K562 (cell line): ENCODE measurements around the gene CTSG. TPM values are rescaled to one million over a fixed set of nuclear protein-coding genes. Genes with fewer than 3 reads are reported as not detected.

Experiments
- ATAC-seq: fragments of 200-7000 bp; cut with Tn5 transposase; 3 replicates; pipeline ENCODE4 v1.9.1; 2020; ENCODE audit warnings: moderate library complexity
- BruUV-seq: library from RNA; stranded (reverse); fragments of 400-500 nt; replicated peaks from 2 replicates; lab custom pipeline; 2021; lab: Mats Ljungman, UMichigan
- CTCF ChIA-PET: fragments of 300-600 bp; formaldehyde crosslinking; extraction: SDS; loops from one replicate; lab custom pipeline; 2021; ENCODE audit warnings: low intra/inter-chr PET ratio; lab: Yijun Ruan, JAX
- POLR2A ChIA-PET: fragments of 300-600, 350-650 bp; sonication (Branson Sonifier 250); formaldehyde crosslinking; extraction: SDS; loops from one replicate; lab custom pipeline; 2021; ENCODE audit warnings: antibody characterized with exemption, inconsistent platforms; lab: Yijun Ruan, JAX
- DNase-seq, 4 experiments: peaks; one replicate each; pipeline versions ENCODE4 v3.0.0 to v3.0.0-alpha.2; 2011 to 2018; ENCODE audit warnings: low spot score in 3 of 4, mixed read lengths in 3 of 4; ENCODE audit errors: extremely low read depth in 1 of 4
- FAIRE-seq: peaks from 2 replicates; lab custom pipeline; 2011; peaks lifted over from hg19 to GRCh38; lab: Jason Lieb, UNC
- H2AFZ ChIP-seq: 2 replicates; pipeline ENCODE4 v1.6.0; 2011; ENCODE audit warnings: low read depth, low read length, control low read depth, inconsistent platforms
- H3K27ac ChIP-seq: fragments of 200-600 bp; 3 replicates; pipeline ENCODE4 v1.8.0; 2011; ENCODE audit warnings: low read depth, mild to moderate bottlenecking, control low read depth, inconsistent platforms, low read length, moderate library complexity, mixed read lengths; ENCODE audit errors: extremely low read depth
- H3K27me3 ChIP-seq, 2 experiments: fragments of 300-600 bp in 1 of 2; 2 replicates in 1 of 2; 3 replicates in 1 of 2; pipeline versions ENCODE4 v1.6.0 to v1.8.0; 2011; ENCODE audit warnings: inconsistent platforms in 2 of 2, low read length in 2 of 2, mild to moderate bottlenecking in 1 of 2, mixed read lengths in 1 of 2, moderate library complexity in 1 of 2; ENCODE audit not compliant: control insufficient read depth in 2 of 2, insufficient read depth in 2 of 2
- H3K36me3 ChIP-seq: fragments of 300-600 bp; 3 replicates; pipeline ENCODE4 v1.8.0; 2011; ENCODE audit warnings: mild to moderate bottlenecking, low read length, inconsistent platforms; ENCODE audit not compliant: control insufficient read depth, insufficient read depth
- H3K4me1 ChIP-seq, 2 experiments: fragments of 200-600 bp in 1 of 2; replicated peaks in 1 of 2; 2 replicates in 1 of 2; 3 replicates in 1 of 2; pipeline versions ENCODE4 v1.5.1 to v1.8.0; 2011; ENCODE audit warnings: inconsistent platforms in 2 of 2, low read length in 2 of 2, mild to moderate bottlenecking in 1 of 2, mixed read lengths in 1 of 2, moderate library complexity in 1 of 2; ENCODE audit not compliant: control insufficient read depth in 2 of 2, insufficient read depth in 2 of 2
- H3K4me2 ChIP-seq: 2 replicates; pipeline ENCODE4 v1.6.1; 2011; ENCODE audit warnings: low read length, control low read depth, inconsistent platforms, mixed read lengths; ENCODE audit not compliant: insufficient read depth
- H3K4me3 ChIP-seq: fragments of 200-600 bp; sonication (generic), shearing (Covaris generic); 2 replicates; pipeline ENCODE4 v1.5.1; 2016; ENCODE audit warnings: control low read depth, inconsistent platforms
- H3K79me2 ChIP-seq: fragments of 200-600 bp; 3 replicates; pipeline ENCODE4 v1.8.0; 2011; ENCODE audit warnings: low read length, inconsistent platforms; ENCODE audit not compliant: control insufficient read depth, insufficient read depth
- H3K9ac ChIP-seq, 2 experiments: 2 replicates each; pipeline versions ENCODE4 v1.6.0 to v1.6.1; 2011; ENCODE audit warnings: low read depth in 2 of 2, low read length in 2 of 2, control low read depth in 1 of 2, inconsistent platforms in 1 of 2, mild to moderate bottlenecking in 1 of 2, mixed read lengths in 1 of 2; ENCODE audit not compliant: insufficient read depth in 1 of 2
- H3K9me1 ChIP-seq: one replicate; pipeline ENCODE4 v1.6.0; 2011; ENCODE audit warnings: inconsistent platforms, mild to moderate bottlenecking, low read length, moderate library complexity; ENCODE audit not compliant: control insufficient read depth, insufficient read depth
- H3K9me3 ChIP-seq: replicated peaks from 2 replicates; pipeline ENCODE4 v1.5.1; 2011; ENCODE audit warnings: low read depth, low read length, inconsistent platforms; ENCODE audit not compliant: control insufficient read depth, insufficient read depth
- H4K20me1 ChIP-seq: replicated peaks from 2 replicates; pipeline ENCODE4 v1.6.1; 2011; ENCODE audit warnings: low read length, inconsistent platforms, mixed read lengths; ENCODE audit not compliant: control insufficient read depth, insufficient read depth
- ARID2 ChIP-seq: fragments of 450-650 bp; IDR thresholded peaks from 2 replicates; pipeline ENCODE4 v1.6.1; 2017; ENCODE audit warnings: antibody characterized with exemption, mild to moderate bottlenecking
- CCAR2 ChIP-seq: fragments of 200-400 bp; formaldehyde crosslinking; IDR thresholded peaks from 2 replicates; pipeline ENCODE4 v1.6.1; 2017; ENCODE audit warnings: mild to moderate bottlenecking, low read depth, low read length
- COPS2 ChIP-seq: fragments of 450-650 bp; conservative IDR thresholded peaks from 2 replicates; pipeline ENCODE4 v1.6.1; 2016; ENCODE audit warnings: mild to moderate bottlenecking, moderate library complexity
- CREB3L1 ChIP-seq: fragments of 450-650 bp; IDR thresholded peaks from 2 replicates; pipeline ENCODE4 v1.6.1; 2014; ENCODE audit warnings: low read depth, mild to moderate bottlenecking, moderate library complexity, borderline replicate concordance
- E2F3 ChIP-seq: fragments of 250-450 bp; sonication (Bioruptor Pico); IDR thresholded peaks from 2 replicates; pipeline ENCODE4 v1.4.0; 2020; ENCODE audit warnings: mild to moderate bottlenecking
- GABPB2 ChIP-seq: fragments of 250-450 bp; sonication (Bioruptor Pico); conservative IDR thresholded peaks from 2 replicates; pipeline ENCODE4 v1.5.1; 2021; ENCODE audit warnings: mild to moderate bottlenecking
- HMBOX1 ChIP-seq: sonication (generic); IDR thresholded peaks from 2 replicates; pipeline ENCODE4 v1.6.1; 2016
- KDM5B ChIP-seq: fragments of 200-600 bp; sonication (generic); IDR thresholded peaks from 2 replicates; pipeline ENCODE4 v1.6.1; 2012; ENCODE audit warnings: low read depth, mild to moderate bottlenecking, moderate library complexity, low read length, control low read depth, inconsistent platforms; ENCODE audit not compliant: insufficient replicate concordance
- KLF16 ChIP-seq: IDR thresholded peaks from 2 replicates; pipeline ENCODE4 v1.6.1; 2016; ENCODE audit warnings: antibody characterized with exemption
- MCM2 ChIP-seq: fragments of 450-650 bp; IDR thresholded peaks from 2 replicates; pipeline ENCODE4 v1.6.1; 2017; ENCODE audit warnings: low read depth, mild to moderate bottlenecking
- MIER1 ChIP-seq: fragments of 450-650 bp; IDR thresholded peaks from 2 replicates; pipeline ENCODE4 v1.6.1; 2016; ENCODE audit warnings: antibody characterized with exemption, mild to moderate bottlenecking, low read depth
- MNT ChIP-seq, 2 experiments: fragments of 450-650 bp; conservative IDR thresholded peaks; 2 replicates each; pipeline ENCODE4 v1.6.1; 2017; ENCODE audit warnings: mild to moderate bottlenecking in 2 of 2, moderate library complexity in 2 of 2
- NCOA2 ChIP-seq, 2 experiments: fragments of 450-650 bp; IDR thresholded peaks; 2 replicates each; pipeline ENCODE4 v1.6.1; 2018; ENCODE audit warnings: mild to moderate bottlenecking in 2 of 2, moderate library complexity in 1 of 2; ENCODE audit not compliant: partially characterized antibody in 2 of 2
- POLR2A ChIP-seq: fragments of 450-650 bp; conservative IDR thresholded peaks from 2 replicates; pipeline ENCODE4 v1.6.1; 2016
- RBFOX2 ChIP-seq: fragments of 200-400 bp; formaldehyde crosslinking; IDR thresholded peaks from 2 replicates; pipeline ENCODE4 v1.6.1; 2017; ENCODE audit warnings: low read depth, mild to moderate bottlenecking, low read length, moderate library complexity
- RFX1 ChIP-seq: fragments of 450-650 bp; IDR thresholded peaks from 2 replicates; pipeline ENCODE4 v1.6.1; 2016; ENCODE audit warnings: mild to moderate bottlenecking, moderate library complexity
- RFX7 ChIP-seq: fragments of 250-450 bp; sonication (Bioruptor Pico); IDR thresholded peaks from 2 replicates; pipeline ENCODE4 v1.5.1; 2021; ENCODE audit warnings: mild to moderate bottlenecking
- THRAP3 ChIP-seq: fragments of 450-650 bp; IDR thresholded peaks from 2 replicates; pipeline ENCODE4 v1.6.1; 2016; ENCODE audit warnings: mild to moderate bottlenecking, inconsistent platforms, borderline replicate concordance
- TSC22D4 ChIP-seq: fragments of 450-650 bp; IDR thresholded peaks from 2 replicates; pipeline ENCODE4 v1.6.1; 2016; ENCODE audit warnings: missing genetic modification characterization, missing biosample characterization, control low read depth
- ZFP30 ChIP-seq: fragments of 250-450 bp; sonication (Bioruptor Pico); IDR thresholded peaks from 2 replicates; pipeline ENCODE4 v1.8.0; 2022; ENCODE audit warnings: moderate library complexity, mild to moderate bottlenecking, inconsistent platforms, borderline replicate concordance
- ZNF140 ChIP-seq: fragments of 250-450 bp; sonication (Bioruptor Pico); IDR thresholded peaks from 2 replicates; pipeline ENCODE4 v1.8.0; 2021; ENCODE audit warnings: moderate library complexity, mild to moderate bottlenecking, inconsistent platforms
- ZNF354B ChIP-seq: fragments of 250-450 bp; sonication (Bioruptor Pico); IDR thresholded peaks from 2 replicates; pipeline ENCODE4 v1.4.0; 2020
- ZSCAN29 ChIP-seq: fragments of 450-650 bp; IDR thresholded peaks from 2 replicates; pipeline ENCODE4 v1.6.1; 2017
- WGBS: fragments of 100-300 bp; shearing (Covaris generic); methylation state at CpG from one replicate; pipeline ENCODE4 v1.1.6; 2016; ENCODE audit warnings: low coverage, mixed read lengths; ENCODE audit not compliant: insufficient coverage; ENCODE audit errors: missing lambda C conversion rate; 5-methylcytosine and 5-hydroxymethylcytosine counted together
- in situ Hi-C: fragments of 300-500 bp; cut with MboI; formaldehyde crosslinking; loops from 4 replicates; pipeline ENCODE4 v1.15.0; 2018; ENCODE audit warnings: inconsistent platforms, mixed read lengths
- intact Hi-C: fragments of 100-400 bp; cut with micrococcal nuclease; formaldehyde crosslinking; loops from 2 replicates; pipeline ENCODE4 v1.14.2; 2022
- polyA plus RNA-seq, 8 experiments: library from polyadenylated mRNA; depleted of rRNA in 4 of 8; stranded (reverse) in 5 of 8; unstranded in 3 of 8; fragments of >200 nt; fragmentation: Nextera tagmentation in 2 of 8; fragmentation: Illumina TruSeq in 1 of 8; extraction: Ambion mirVana in 2 of 8; extraction: Trizol in 1 of 8; gene quantifications; 2 replicates each; pipeline versions ENCODE4 v1.2.1 to v1.2.3, GENCODE V29; 2011 to 2014; ENCODE audit warnings: inconsistent platforms in 1 of 8, missing spikeins in 1 of 8
- total RNA-seq, 7 experiments: library from RNA; depleted of rRNA in 6 of 7; stranded (reverse); fragments of >200 nt in 6 of 7; fragmentation: Illumina TruSeq in 2 of 7; extraction: Trizol in 2 of 7; gene quantifications; 2 replicates each; pipeline versions ENCODE4 v1.2.1 to v1.2.3, GENCODE V29; 2011 to 2021; ENCODE audit warnings: low replicate concordance in 1 of 7

Gene CTSG
- total and polyA plus RNA-seq, 9 of the 15 experiments (the other 6 are each of a cell fraction or from before 2014, with no cell fraction given) = not detected

- TF ChIP-seq ZNF140 (CRISPR knock-in tag) (no peak), KDM5B (no peak), HMBOX1 (no peak), RFX1 (no peak), ZNF354B (no peak), NCOA2 (IDR thresholded peaks at IDR 0.05; ENCODE audit: partially characterized antibody in 2 of 2) (no peak)
Measured at GRCh38 chr14:24563505-24563904, 12.5 kb downstream of the CTSG start (continued).

- CTCF ChIA-PET = no interaction called here
Measured at GRCh38 chr14:24556756-24557155, 19.3 kb downstream of the CTSG start.

More at GRCh38 chr14:24556756-24557155, 19.3 kb downstream of the CTSG start:
- Histone ChIP-seq H3K4me1 (no peaks in the 10 kb centered on the region), H3K4me3 (no peak overlapping the region), H3K4me2 (no peak overlapping the region), H3K27ac (no peak overlapping the region), H3K36me3 (no peaks in the 10 kb centered on the region), H3K79me2 (no peaks in the 10 kb centered on the region), H4K20me1 (no peaks in the 10 kb centered on the region), H3K9me1 (no peaks in the 10 kb centered on the region), H3K27me3 (no peaks in the 10 kb centered on the region), H3K9me3 (no peaks in the 10 kb centered on the region), H3K9ac (no peak overlapping the region), H2AFZ (no peak overlapping the region)
- no peak for ATAC-seq
- DNase-seq = no peak
- TF ChIP-seq GABPB2 (no peak), E2F3 (no peak), TSC22D4 (tag) (no peak), RBFOX2 (no peak), COPS2 (no peak), ARID2 (no peak), CCAR2 (no peak), KLF16 (no peak), ZSCAN29 (no peak), RFX7 (CRISPR knock-in tag) (no peak), MNT (conservative IDR thresholded peaks at IDR 0.05) (no peak), MIER1 (no peak), POLR2A (no peak), MCM2 (no peak), THRAP3 (no peak), ZFP30 (no peak), CREB3L1 (no peak)
- WGBS = 3% methylated on average over 4 of the region's 4 CpGs
- FAIRE-seq = no peak
- intact Hi-C loops (no loop called here), in situ Hi-C loops (no loop called here)
- BruUV-seq = no TSS peak
- POLR2A ChIA-PET = interaction anchor here (1.2 kb wide), 1 partner anchor 126 kb away, joined by 5 read pairs; no protein-coding TSS in a partner anchor
